ENCODE measurements around the gene FAU. TPM values are rescaled to one million over a fixed set of nuclear protein-coding genes. Genes with fewer than 3 reads are reported as not detected.
A peak's percentile ranks its signal among the peaks of the same experiment; 100 is the strongest.

Gene FAU
- total and polyA plus RNA-seq, 2 of the 13 experiments (the other 11 are each of a cell fraction or from before 2014, with no cell fraction given) = 374 to 869 TPM

DNA sequence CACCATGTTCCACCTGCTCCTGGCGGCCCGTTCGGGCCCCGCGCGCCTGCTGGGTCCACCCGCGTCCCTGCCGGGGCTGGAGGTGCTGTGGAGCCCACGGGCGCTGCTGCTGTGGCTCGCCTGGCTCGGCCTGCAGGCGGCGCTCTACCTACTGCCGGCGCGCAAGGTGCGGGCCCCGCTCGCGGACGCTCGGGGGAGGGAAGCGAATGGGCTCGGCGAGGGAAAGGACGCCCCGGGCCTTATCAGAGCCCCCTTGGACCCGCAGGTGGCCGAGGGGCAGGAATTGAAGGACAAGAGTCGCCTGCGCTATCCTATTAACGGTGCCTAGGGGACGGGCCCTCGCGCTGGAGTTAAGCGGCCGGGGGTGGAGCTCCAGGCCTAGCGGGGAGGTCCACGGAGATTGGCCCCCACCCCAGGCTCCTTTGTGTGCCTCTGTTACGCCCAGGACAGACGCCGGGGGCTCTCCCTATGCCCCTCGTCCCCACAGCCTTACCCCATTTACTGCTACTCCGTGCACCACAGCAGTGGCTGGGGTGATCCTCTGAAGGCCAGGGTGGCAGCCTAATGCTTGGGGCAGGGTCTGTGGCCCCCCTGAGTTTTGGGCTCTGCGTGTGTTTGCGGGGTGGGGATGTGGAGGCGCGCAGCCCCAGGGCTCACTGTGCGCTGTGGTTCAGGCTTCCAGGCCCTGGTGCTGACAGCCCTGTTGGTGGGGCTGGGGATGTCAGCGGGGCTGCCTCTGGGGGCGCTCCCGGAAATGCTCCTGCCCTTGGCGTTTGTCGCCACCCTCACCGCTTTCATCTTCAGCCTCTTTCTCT is 9.2 kb downstream of the FAU start (continued):
- TF ChIP-seq, protein P1, sequence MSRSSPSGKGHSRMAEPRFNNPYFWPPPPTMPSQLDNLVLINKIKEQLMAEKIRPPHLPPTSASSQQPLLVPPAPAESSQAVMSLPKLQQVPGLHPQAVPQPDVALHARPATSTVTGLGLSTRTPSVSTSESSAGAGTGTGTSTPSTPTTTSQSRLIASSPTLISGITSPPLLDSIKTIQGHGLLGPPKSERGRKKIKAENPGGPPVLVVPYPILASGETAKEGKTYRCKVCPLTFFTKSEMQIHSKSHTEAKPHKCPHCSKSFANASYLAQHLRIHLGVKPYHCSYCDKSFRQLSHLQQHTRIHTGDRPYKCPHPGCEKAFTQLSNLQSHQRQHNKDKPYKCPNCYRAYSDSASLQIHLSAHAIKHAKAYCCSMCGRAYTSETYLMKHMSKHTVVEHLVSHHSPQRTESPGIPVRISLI (CRISPR knock-in tag; IDR thresholded peaks at IDR 0.05; ENCODE audit: borderline replicate concordance) = no peak
- TF ChIP-seq CBX5 (CRISPR knock-in tag; IDR thresholded peaks at IDR 0.05; ENCODE audit: borderline replicate concordance) = no peak
- peak; percentile 98 for TF ChIP-seq KDM2A (CRISPR knock-in tag; IDR thresholded peaks at IDR 0.05; ENCODE audit: borderline replicate concordance, low read depth)
- no peak for TF ChIP-seq ZNF317 (CRISPR knock-in tag; IDR thresholded peaks at IDR 0.05)
- TF ChIP-seq HHEX (CRISPR knock-in tag; IDR thresholded peaks at IDR 0.05) = no peak
- TF ChIP-seq, protein P2, sequence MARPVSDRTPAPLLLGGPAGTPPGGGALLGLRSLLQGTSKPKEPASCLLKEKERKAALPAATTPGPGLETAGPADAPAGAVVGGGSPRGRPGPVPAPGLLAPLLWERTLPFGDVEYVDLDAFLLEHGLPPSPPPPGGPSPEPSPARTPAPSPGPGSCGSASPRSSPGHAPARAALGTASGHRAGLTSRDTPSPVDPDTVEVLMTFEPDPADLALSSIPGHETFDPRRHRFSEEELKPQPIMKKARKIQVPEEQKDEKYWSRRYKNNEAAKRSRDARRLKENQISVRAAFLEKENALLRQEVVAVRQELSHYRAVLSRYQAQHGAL (CRISPR knock-in tag; IDR thresholded peaks at IDR 0.05; ENCODE audit: not compliant biosample characterization) = no peak
- no peak for TF ChIP-seq NFATC3 (CRISPR knock-in tag; IDR thresholded peaks at IDR 0.05)
- TF ChIP-seq, protein P3, sequence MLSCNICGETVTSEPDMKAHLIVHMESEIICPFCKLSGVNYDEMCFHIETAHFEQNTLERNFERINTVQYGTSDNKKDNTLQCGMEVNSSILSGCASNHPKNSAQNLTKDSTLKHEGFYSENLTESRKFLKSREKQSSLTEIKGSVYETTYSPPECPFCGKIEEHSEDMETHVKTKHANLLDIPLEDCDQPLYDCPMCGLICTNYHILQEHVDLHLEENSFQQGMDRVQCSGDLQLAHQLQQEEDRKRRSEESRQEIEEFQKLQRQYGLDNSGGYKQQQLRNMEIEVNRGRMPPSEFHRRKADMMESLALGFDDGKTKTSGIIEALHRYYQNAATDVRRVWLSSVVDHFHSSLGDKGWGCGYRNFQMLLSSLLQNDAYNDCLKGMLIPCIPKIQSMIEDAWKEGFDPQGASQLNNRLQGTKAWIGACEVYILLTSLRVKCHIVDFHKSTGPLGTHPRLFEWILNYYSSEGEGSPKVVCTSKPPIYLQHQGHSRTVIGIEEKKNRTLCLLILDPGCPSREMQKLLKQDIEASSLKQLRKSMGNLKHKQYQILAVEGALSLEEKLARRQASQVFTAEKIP (CRISPR knock-in tag; IDR thresholded peaks at IDR 0.05; ENCODE audit: borderline replicate concordance) = no peak
- no peak for TF ChIP-seq TAF15 (IDR thresholded peaks at IDR 0.05; ENCODE audit: low read depth, low read length, poor library complexity, severe bottlenecking)
- TF ChIP-seq MIER2 (CRISPR knock-in tag; IDR thresholded peaks at IDR 0.05) = no peak
- TF ChIP-seq HDAC1 (CRISPR knock-in tag; IDR thresholded peaks at IDR 0.05) = peak; percentile 77
- peak; percentile 71; the same call in 1 of the 2 replicates for TF ChIP-seq ZNF567 (CRISPR knock-in tag; IDR thresholded peaks at IDR 0.05; ENCODE audit: borderline replicate concordance)
- TF ChIP-seq, protein P4, sequence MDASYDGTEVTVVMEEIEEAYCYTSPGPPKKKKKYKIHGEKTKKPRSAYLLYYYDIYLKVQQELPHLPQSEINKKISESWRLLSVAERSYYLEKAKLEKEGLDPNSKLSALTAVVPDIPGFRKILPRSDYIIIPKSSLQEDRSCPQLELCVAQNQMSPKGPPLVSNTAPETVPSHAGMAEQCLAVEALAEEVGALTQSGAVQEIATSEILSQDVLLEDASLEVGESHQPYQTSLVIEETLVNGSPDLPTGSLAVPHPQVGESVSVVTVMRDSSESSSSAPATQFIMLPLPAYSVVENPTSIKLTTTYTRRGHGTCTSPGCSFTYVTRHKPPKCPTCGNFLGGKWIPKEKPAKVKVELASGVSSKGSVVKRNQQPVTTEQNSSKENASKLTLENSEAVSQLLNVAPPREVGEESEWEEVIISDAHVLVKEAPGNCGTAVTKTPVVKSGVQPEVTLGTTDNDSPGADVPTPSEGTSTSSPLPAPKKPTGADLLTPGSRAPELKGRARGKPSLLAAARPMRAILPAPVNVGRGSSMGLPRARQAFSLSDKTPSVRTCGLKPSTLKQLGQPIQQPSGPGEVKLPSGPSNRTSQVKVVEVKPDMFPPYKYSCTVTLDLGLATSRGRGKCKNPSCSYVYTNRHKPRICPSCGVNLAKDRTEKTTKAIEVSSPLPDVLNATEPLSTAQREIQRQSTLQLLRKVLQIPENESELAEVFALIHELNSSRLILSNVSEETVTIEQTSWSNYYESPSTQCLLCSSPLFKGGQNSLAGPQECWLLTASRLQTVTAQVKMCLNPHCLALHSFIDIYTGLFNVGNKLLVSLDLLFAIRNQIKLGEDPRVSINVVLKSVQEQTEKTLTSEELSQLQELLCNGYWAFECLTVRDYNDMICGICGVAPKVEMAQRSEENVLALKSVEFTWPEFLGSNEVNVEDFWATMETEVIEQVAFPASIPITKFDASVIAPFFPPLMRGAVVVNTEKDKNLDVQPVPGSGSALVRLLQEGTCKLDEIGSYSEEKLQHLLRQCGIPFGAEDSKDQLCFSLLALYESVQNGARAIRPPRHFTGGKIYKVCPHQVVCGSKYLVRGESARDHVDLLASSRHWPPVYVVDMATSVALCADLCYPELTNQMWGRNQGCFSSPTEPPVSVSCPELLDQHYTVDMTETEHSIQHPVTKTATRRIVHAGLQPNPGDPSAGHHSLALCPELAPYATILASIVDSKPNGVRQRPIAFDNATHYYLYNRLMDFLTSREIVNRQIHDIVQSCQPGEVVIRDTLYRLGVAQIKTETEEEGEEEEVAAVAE (CRISPR knock-in tag; IDR thresholded peaks at IDR 0.05; ENCODE audit: borderline replicate concordance) = no peak
- TF ChIP-seq ZNF3 (CRISPR knock-in tag; IDR thresholded peaks at IDR 0.05) = no peak
- TF ChIP-seq CEBPG (CRISPR knock-in tag; IDR thresholded peaks at IDR 0.05) = no peak
- 0 out of 2 replicates have a peak, but pooled peaks have one; percentile 65 for TF ChIP-seq MEIS2 (CRISPR knock-in tag; IDR thresholded peaks at IDR 0.05)
- no peak for TF ChIP-seq PCBP1 (IDR thresholded peaks at IDR 0.05; ENCODE audit: borderline replicate concordance, low read depth, low read length)
- TF ChIP-seq RAD51 (IDR thresholded peaks at IDR 0.05; ENCODE audit: borderline replicate concordance) = no peak
- TF ChIP-seq NR2F2 (IDR thresholded peaks at IDR 0.05; ENCODE audit: borderline replicate concordance, low read depth) = 0 out of 2 replicates have a peak, but pooled peaks have one; percentile 24
- no peak for TF ChIP-seq MIXL1 (CRISPR knock-in tag; IDR thresholded peaks at IDR 0.05)
- no peak for TF ChIP-seq NFYB (CRISPR knock-in tag; IDR thresholded peaks at IDR 0.05)
- no peak for TF ChIP-seq PTBP1 (IDR thresholded peaks at IDR 0.05; ENCODE audit: low read depth, low read length, poor library complexity, severe bottlenecking)
- no peak for TF ChIP-seq MYNN (CRISPR knock-in tag; IDR thresholded peaks at IDR 0.05; ENCODE audit: low read depth)

All from HepG2 (cell line).